ENCODE results near the gene TIGIT.

TIGIT gene

GRCh38 chr3:114308830-114309229 lies 15.0 kb downstream of the TIGIT start:
- in situ Hi-C loops (cut with MboI; ENCODE audit: low sequenced_read_pairs), result no loop called here

- in situ Hi-C loops (cut with MboI; ENCODE audit: low sequenced_read_pairs), result no loop called here
Measured at GRCh38 chr3:114310695-114311094, 16.9 kb downstream of the TIGIT start.

- in situ Hi-C loops (cut with MboI; ENCODE audit: low sequenced_read_pairs), result no loop called here
Measured at GRCh38 chr3:114313426-114313825, 19.6 kb downstream of the TIGIT start.

- in situ Hi-C loops (cut with MboI; ENCODE audit: low sequenced_read_pairs), result no loop called here
Measured at GRCh38 chr3:114314282-114314681, 20.5 kb downstream of the TIGIT start.

- in situ Hi-C loops (cut with MboI; ENCODE audit: low sequenced_read_pairs), result no loop called here
Measured at GRCh38 chr3:114318295-114318694, 24.5 kb downstream of the TIGIT start.

GRCh38 chr3:114319453-114319852 lies 25.6 kb downstream of the TIGIT start:
- in situ Hi-C loops (cut with MboI; ENCODE audit: low sequenced_read_pairs), result no loop called here

- in situ Hi-C loops (cut with MboI; ENCODE audit: low sequenced_read_pairs), result no loop called here
Measured at GRCh38 chr3:114320246-114320645, 26.4 kb downstream of the TIGIT start.

GRCh38 chr3:114323546-114324254 lies 29.9 kb downstream of the TIGIT start:
- in situ Hi-C loops (cut with MboI; ENCODE audit: low sequenced_read_pairs), result no loop called here

GRCh38 chr3:114327665-114328064 lies 33.8 kb downstream of the TIGIT start:
- in situ Hi-C loops (cut with MboI; ENCODE audit: low sequenced_read_pairs), result no loop called here

GRCh38 chr3:114328345-114328744 lies 34.5 kb downstream of the TIGIT start:
- in situ Hi-C loops (cut with MboI; ENCODE audit: low sequenced_read_pairs), result no loop called here

- in situ Hi-C loops (cut with MboI; ENCODE audit: low sequenced_read_pairs), result no loop called here
Measured at GRCh38 chr3:114329823-114330222, 36.0 kb downstream of the TIGIT start.

- in situ Hi-C loops (cut with MboI; ENCODE audit: low sequenced_read_pairs), result no loop called here
Measured at GRCh38 chr3:114331007-114331406, 37.2 kb downstream of the TIGIT start.

- in situ Hi-C loops (cut with MboI; ENCODE audit: low sequenced_read_pairs), result no loop called here
Measured at GRCh38 chr3:114331710-114332109, 37.9 kb downstream of the TIGIT start.

GRCh38 chr3:114332342-114333179 lies 38.7 kb downstream of the TIGIT start:
- in situ Hi-C loops (cut with MboI; ENCODE audit: low sequenced_read_pairs), result no loop called here

- in situ Hi-C loops (cut with MboI; ENCODE audit: low sequenced_read_pairs), result no loop called here
Measured at GRCh38 chr3:114333180-114333922, 39.5 kb downstream of the TIGIT start.

GRCh38 chr3:114333923-114334240 lies 40.1 kb downstream of the TIGIT start:
- in situ Hi-C loops (cut with MboI; ENCODE audit: low sequenced_read_pairs), result no loop called here

- in situ Hi-C loops (cut with MboI; ENCODE audit: low sequenced_read_pairs), result no loop called here
Measured at GRCh38 chr3:114336122-114336697, 42.4 kb downstream of the TIGIT start.

GRCh38 chr3:114336857-114337256 lies 43.0 kb downstream of the TIGIT start:
- in situ Hi-C loops (cut with MboI; ENCODE audit: low sequenced_read_pairs), result no loop called here

- in situ Hi-C loops (cut with MboI; ENCODE audit: low sequenced_read_pairs), result no loop called here
Measured at GRCh38 chr3:114338651-114339357, 45.0 kb downstream of the TIGIT start.

- in situ Hi-C loops (cut with MboI; ENCODE audit: low sequenced_read_pairs), result no loop called here
Measured at GRCh38 chr3:114344492-114344891, 50.7 kb downstream of the TIGIT start.

GRCh38 chr3:114350271-114350670 lies 56.4 kb downstream of the TIGIT start:
- in situ Hi-C loops (cut with MboI; ENCODE audit: low sequenced_read_pairs), result no loop called here

Measured in HL-60/S4 treated with retinoic acid at 250 ng/mL for 4 days and 3 days (cell line).